DMS 273 treated with DMSO at 0.1 percent for 48 hours (cell line): Measurements from ENCODE around the gene HTRA2.
A peak's percentile ranks its signal among the peaks of the same experiment; 100 is the strongest.
"Not testable (repeated sequence)": the region's sequence is repeated elsewhere in the genome, so short reads cannot be mapped to it uniquely, and the experiment has no call there.

Experiments
- DNase-seq: peaks from one replicate; lab custom pipeline; 2025; lab: John Stamatoyannopoulos, UW

HTRA2 gene

DNA sequence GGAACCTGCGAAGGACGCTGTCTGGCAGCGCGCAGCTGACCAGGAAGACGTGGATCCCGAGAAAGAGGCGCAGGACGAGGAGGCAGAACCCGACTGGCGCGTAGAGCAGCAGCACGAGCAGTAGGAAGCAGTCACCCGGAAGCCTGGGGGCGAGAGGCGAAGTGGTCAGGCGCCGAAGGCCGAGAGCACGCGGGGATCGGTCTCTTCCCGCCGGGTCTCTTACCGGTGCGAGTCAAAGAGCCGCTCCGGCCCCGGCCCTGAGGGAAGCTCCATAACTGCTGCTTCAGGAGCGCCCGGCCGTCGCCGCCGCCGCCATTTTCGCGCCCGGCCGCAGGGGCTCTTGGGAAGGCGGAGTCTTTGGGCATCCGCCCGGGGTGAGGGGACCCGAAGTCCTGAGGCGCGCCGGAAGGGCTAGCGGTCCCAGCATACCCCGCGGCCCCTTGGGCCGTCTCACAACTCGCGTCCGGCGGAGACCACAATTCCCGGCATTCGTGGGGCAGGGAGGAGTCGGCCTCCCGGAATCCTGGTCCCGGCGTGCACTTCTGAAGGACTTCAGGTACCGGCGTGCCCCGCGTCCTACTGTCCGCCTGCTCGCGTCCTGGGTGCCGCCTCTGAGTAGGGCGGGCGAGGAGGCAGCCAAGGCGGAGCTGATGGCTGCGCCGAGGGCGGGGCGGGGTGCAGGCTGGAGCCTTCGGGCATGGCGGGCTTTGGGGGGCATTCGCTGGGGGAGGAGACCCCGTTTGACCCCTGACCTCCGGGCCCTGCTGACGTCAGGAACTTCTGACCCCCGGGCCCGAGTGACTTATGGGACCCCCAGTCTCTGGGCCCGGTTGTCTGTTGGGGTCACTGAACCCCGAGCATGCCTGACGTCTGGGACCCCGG is at the start of gene HTRA2, which contains the start of gene AUP1:
Gene HTRA2 (plus strand): TSS at position 577 of the 882 bp plus-strand sequence. CDS start 74 bp downstream, at position 651.
Gene AUP1 (minus strand): TSS at position 350 of the 882 bp plus-strand sequence. CDS start 77 bp downstream, at position 273.
- peak; percentile 95 for DNase-seq

DNA sequence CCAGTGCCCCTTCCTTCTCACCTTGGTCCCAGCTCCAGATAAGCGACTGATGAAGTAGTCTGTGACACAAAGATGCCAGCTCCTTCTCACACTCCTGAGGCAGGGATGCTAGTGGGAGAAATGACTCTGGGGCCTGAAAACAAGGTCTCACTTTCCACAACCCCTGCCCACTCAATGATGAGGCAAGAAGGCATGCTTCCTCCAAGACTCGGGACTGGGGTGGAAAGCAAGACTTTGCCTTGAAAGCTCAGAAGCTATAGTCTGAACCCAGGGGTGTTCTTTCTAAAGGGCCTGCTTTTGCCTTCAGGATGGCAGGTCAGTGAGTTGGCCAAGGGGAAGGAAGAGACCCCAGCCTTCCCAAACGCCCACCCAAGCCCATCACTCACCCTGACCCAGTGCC is 48.3 kb upstream of the HTRA2 start:
- DNase-seq: no peak

DNA sequence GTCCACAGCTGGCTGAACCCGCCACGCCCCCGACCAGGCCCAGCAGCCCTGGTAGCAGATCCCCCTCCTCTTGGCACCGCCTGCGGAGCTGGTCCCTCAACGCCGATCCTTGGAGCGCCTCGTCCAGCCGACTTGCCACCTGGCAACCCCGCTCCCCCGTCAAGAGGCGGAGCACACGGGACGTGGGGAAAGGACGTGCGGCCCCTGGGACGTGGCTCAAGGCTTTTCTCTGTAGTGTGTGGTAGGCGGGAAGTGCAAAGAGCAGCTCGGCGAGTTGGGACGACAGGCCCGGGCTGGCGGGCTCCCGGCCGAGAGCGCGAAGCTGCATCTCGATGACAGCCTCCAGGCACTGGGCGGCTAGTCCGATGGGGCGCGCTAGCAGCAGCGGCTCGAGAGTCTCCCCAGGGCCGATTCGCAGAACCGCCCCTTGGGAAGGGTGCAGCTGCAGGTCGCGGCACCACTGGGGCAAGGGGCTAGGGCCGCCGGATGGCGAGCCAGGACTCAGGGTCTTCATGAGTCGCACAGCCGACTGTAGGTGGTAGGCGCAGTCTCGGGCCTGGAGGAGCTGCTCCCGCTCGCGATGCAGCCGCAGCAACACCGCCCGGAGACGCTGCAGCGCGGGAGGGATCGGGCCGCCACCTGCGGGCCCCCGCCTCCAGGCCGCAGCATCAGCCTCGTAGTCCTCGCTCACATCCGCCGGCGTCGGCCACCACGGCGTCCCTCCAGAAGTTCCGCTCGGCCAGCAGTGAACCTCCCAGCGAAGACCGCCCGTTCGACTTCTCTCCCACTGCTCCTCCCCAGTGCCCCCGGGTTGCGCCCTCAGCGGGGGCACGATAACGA is 47.6 kb upstream of the HTRA2 start:
- DNase-seq: no peak

DNA sequence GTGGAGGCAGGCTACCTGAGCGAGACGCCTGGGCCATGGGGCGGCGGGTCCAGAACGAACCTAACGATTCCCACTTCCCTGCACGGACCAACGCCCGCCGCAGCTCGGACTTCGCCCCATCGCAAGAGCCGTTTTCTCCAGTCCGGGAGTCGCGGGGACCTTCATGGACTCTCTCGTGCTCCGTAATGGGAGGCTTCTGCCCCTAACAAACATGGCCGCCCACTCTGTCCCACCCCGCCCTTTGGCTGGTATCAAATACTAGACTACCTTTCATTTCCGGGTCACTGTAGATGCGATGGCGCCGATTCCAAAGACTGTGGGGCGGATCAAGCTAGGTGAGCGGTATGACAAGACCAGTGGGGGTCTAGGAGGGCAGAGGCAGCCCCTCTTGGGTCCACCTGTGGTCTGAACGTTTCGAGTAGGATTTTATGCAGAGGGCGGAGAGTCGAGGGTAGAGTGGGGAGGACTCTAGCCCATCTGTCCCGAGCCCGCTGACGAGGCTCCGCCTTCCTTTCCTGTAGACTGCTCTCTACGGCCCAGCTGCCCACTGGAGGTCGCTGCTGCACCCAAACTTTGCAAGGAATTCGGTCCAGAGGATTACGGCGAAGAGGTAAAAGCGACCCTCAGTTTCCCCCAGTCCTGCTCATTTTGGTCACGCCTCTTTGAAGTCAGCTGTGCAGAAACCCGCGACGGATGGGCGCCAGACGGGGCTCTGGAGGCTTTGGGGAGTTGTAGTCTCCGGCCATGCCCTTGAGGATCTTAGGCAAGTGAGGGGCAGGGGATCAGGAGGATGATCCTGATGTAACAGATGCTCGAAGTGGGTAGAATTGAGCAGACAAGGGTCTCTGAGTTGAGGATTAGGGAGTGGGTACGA is 46.7 kb upstream of the HTRA2 start, which contains the start of the genes CCDC142 and TTC31:
Gene CCDC142 (minus strand): TSS at position 198 of the 874 bp plus-strand sequence. CDS start 161 bp downstream, at position 37.
Gene TTC31 (plus strand): TSS at position 281 of the 874 bp plus-strand sequence. CDS start 15 bp downstream, at position 296.
- DNase-seq: peak; percentile 94

DNA sequence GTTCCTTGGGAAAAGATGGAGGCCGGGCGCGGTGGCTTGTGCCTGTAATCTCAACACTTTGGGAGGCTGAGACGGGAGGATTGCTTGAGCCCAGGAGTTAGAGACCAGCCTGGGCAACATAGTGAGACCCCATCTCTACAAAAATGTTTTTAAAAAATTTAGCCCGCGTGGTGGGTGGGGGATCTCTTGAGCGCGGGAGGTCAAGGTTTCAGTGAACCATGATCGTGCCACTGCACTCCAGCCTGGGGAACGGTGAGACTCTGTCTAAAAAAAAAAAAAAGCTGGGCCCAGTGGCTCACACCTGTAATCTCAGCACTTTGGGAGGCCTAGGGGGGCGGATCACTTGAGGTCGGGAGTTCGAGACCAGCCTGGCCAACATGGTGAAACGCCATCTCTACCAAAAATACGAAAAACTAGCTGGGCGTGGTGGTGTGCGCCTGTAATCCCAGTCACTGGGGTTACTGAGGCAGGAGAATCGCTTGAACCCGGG is 46.0 kb upstream of the HTRA2 start:
- not testable (repeated sequence) for DNase-seq

DNA sequence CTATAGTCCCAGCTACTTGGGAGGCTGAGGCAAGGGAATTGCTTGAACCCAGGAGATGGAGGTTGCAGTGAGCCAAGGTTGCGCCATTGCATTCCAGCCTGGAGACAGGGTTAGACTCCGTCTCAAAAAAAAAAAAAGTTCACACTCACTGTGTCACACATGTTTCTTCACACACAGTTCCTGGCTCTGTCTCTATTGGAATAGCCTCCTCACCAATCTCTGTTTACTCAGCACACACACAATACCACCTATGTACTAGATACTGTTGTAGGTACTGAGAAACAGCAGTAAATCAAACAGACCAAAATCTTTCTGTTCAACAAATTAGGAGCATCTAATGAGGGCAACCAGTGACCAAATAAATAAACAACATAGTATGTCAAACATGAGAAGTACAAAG is 43.6 kb upstream of the HTRA2 start:
- no peak for DNase-seq

DNA sequence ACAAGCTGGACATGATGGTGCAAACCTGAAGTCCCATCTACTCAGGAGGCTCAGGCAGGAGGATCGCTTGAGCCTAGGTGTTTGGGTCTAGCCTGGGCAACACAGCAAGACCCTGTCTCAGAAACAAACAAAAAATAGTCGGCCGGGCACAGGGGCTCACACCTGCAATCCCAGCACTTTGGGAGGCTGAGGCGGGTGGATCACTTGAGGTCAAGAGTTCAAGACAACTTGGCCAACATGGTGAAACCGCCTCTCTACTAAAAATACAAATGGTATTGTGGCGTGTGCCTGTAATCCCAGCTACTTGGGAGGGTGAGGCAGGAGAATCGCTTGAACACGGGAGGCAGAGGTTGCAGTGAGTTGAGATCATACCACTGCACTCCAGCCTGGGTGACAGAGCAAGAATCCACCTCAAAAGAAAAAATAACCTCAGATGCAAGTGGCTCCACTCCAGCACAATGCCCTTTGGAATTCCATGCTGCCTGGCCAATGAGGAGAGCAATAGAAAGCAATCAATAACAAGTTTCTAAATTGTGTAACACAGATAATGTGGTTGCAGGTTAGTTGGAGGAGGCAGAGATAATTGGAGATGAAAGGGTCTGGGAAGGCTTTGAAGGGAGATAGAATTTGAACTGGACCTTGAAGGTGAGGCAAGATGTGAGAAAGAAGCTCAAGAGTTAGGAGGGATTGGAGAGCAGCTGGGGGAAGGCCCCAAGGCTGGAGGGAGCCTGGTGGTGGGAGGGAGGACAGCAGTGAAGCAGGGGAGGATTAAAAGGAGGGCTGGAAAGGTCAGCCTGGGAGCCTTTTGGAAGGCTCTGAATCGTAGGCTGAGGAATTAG is 40.9 kb upstream of the HTRA2 start:
- DNase-seq: no peak

DNA sequence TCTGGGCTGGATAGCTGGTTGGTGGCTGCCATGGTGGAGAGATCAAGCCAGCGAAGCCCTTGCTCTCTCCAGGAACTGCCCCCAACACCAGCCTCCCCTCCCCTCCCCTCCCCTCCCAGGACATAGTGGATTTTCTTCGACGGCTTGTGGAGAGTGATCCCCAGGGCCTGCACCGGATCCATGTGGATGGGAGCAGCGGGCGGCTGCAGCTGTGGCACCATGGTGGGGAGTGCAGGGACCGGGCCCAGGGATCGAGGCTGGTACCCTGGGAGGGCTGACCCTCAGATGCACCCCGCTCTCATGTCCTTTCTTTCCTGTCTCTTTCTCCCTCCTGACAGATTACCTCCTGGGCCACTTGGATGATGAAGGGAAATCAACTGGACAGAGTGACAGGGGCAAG is 39.8 kb upstream of the HTRA2 start:
- DNase-seq: no peak

DNA sequence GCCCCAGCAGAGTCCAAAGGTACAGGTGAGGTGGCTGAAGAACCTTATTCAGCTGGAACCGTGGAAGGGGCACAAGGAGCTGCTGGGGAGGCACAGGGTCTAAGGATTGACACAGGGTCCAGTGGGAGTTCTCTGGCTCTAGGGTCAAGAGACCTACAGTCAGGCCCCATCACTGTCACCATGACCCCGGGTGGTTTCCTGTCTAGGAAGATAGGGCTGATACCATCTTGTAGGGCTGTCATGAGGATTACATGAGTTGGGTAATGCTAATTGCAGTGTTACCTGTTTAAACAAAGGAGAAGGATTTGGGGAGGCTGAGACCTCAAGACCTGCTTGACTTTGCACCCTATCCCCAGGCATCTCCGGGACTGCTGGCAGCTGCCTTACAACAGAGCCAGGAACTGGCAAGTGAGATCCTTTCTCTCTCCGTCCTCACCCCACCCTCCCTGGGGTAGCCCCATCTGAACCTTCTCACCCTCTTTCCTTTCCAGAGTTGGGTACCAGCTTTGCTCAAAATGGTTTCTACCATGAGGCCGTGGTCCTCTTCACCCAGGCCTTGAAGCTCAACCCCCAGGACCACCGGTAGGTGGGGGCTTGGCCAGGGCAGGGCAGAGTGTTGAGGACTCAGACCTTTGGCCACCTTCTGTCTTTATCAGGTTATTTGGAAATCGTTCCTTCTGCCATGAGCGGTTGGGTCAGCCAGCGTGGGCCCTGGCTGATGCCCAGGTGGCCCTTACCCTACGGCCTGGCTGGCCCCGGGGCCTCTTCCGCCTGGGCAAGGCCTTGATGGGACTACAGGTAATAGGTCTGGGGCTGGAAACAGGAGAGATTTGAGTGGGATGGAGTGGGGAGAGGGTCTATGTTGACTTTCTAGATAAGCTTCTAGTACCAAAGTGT is 37.8 kb upstream of the HTRA2 start:
- no peak for DNase-seq

DNA sequence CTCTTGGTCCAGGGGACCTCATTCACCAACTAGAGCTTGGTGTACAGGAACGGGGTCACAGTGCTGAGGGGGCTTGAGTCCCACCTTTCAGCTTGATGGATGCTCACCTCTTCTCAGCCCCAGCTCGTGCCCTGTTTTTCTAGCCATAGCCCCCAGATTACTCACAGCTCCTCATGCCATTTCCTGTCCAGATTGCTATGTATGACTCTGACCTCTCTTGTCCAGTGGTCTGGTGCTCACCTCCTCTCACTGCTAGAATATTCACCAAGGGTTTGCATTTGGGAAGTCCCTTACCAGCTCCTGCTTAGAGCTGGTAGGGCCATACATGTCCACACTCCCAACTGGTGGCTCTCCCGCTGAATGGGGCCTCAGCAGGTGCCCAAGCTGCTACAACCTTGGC is 36.2 kb upstream of the HTRA2 start:
- DNase-seq: no peak

DNA sequence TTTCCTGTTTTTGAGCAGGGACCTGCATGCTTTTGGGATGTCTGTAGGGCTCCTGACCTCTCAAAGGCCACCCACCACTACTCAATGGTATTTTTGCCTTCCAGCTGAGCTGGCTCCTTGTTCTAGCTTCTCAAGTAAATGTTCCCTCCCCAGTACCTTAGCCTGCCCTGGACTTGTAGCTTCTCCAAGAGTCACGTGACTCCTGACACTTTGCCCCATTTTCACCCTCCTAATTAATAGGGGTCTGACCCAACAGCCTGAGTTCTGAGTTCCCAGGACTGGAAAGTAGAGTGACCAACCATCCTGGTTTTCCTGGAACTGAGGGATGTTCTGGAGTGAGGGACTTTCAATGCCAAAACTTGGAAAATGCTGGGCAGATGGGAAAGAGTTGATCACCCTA is 34.3 kb upstream of the HTRA2 start:
- no peak for DNase-seq

DNA sequence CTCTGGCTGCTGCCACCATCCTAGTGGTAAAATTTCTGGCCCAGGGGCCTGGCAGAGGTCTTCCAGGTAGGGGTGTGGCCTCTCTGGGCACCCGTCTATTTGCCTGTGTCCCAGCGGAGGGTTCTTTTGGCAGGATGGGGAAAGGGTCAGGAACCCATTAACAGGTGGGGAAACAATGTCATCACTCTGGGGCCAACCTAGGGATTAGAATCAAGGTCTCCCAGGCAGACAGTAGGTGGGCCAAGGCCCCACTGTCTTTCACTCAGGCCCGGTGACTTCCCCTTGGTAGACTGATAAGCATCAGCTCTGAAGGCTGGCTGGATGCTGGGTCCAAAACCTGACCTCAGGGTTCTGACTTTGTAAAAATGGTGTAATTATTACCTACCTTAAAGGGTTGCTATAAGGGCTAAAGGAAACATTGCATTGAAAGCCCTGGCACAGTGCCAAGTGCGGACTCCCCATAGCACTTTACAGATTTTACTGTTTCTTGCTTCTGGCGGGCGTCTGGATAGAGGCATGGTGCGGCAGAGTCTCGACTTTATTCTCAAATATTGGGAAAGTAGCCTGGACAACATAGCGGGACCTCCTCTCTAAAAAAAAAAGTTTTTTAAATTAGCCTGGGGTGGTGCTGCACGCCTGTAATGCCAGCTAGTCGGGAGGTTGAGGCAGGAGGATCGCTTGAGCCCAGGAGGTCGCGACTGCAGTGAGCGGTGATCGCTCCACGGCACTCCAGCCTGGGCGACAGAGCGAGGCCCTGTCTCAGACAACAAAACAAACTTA is 32.5 kb upstream of the HTRA2 start:
- DNase-seq: no peak

DNA sequence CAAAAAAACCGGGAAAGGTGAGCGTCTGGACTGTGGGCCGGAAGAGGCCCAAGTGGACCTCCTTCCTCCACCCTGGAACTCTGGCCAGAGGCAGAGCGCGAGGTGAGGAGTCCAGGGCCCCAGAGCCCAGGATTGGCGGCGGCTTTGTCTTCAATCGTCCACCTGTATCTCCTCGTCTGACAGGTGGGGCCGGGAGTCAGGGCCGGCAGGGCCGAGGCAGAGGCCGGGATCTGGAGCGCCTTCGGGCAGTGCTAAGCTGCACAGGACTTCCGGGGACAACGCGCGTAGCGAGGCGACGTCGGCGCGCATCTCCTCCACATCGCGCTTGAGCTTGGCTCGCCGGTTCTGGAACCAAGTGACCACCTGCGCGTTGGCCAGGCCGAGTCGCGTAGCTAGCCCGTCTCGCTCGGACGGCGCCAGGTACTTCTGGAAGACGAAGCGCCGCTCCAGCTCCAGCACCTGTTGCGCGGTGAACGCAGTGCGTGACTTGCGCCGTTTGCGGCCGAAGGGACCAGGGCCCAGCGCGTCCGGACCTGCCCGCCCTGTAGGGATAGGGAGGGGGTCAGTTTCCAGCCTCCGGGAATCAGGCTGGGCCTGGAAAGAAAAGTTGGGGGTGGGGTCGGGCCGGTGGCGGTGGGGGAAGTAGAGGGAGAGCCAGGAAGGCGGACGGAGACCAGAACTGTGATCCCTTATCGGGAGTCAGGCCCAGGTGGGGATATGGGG is 31.8 kb upstream of the HTRA2 start:
- no peak for DNase-seq

DNA sequence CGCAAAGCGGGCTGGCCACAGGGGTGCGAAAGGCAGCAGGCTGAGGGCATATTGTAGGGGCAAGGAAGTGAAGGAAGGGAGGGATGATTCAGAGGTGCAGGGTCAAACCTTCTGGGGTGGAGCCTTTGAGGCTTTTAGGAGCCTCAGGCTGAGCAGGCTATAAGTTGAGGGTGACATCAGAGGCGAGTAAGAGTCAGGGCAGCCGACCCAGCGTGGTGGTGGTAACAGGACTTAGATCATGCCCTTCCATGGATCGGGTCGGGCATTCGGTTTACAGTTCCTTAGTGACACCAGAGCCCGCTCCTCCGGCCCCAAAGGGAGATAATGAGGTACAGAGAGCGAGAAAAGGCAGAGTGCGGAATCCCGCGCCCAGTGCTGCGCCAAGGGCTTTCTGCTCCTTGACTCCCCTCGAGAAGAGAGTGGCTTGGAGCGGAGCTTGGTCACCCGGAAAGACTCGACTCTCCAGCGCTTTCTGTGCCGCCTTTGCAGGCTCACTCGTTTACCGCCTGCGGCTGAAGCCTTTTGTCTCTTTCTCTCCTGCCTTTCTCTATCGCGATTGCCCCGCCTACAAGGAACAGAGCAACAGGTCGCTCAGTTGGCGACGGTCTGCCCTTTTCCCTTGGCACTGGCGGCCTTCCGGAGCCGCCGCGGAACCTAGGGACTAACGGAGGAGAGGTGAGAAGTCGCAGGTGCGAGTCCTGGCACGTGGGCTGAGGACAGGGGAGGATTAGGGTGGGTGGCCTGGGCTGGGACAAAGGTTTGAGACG is 31.1 kb upstream of the HTRA2 start:
- no peak for DNase-seq

DNA sequence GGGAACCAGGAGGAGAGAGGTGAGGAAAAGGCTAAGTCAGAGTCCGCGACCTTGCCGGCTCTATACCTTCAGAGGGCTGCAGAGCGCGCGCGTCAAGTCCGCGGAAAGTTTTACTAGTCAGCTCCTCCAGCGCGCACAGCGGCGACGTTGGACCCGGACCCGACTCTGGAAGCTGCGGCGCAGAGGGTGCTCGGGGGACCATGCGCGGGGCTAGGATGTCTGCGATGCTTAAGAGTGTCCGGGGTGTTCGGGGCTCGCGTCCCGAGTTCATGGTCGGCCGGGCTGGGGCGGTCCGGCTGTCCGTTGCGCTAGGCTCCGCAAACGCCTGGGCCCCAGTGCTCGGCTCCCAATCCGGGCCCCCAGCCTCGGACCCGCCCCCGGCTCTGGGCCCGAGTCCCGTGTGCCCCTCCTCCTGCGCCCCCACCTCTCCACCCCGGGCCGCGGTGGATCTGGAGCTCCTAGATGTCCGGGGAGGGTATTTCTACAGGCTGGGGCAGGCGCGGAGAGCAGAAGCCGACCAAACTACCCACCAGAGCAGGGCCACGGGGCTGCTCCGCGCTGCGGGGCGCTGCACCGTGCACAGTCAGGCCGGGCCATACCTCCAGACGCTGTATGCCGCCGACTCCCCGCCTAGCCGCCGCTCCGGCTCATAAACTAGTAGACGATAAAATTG is 30.3 kb upstream of the HTRA2 start, which contains the start of gene LBX2:
Gene LBX2 (minus strand): TSS at position 337 of the 673 bp plus-strand sequence. CDS start 66 bp downstream, at position 271.
- no peak for DNase-seq

DNA sequence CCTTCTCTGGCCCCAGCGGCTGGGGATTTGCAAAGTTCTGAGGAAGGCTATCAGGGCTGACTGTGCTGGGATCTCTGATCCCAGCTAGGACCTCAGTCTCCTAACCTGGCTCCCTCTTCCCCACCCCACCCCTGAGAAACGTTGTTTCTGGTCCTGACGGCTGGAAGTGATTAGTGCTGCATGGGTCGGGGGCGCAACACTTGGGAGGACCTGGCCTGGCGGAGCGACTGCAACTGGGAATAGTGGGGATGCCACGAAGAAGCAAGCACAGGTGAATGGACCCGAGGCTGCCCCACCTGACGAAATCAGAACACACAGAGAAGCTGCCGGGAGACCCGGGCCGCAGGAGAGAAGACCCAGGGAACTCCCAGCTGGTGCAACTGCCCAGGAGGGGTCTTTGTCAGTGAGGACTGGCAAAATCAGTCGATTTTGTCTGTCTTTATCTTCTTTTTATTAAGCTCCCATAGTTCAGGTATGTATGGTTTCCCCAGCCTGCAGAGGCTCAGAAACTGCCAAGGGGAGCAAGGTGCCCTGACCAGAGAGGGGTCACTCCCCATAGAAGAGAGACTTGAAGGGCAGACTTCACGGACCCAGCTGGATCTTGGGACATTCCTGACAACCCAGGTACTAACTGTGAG is 29.7 kb upstream of the HTRA2 start:
- DNase-seq: no peak
